GM20431 (cell line): Measurements from ENCODE around the gene RPL10A.

Source experiments
- in situ Hi-C: fragments of 300-500 bp; cut with MseI, MboI; formaldehyde crosslinking; loops from one replicate; pipeline ENCODE4 v1.15.0; 2020; ENCODE audit warnings: low sequenced_read_pairs; ENCODE audit not compliant: unreplicated experiment

RPL10A gene

DNA sequence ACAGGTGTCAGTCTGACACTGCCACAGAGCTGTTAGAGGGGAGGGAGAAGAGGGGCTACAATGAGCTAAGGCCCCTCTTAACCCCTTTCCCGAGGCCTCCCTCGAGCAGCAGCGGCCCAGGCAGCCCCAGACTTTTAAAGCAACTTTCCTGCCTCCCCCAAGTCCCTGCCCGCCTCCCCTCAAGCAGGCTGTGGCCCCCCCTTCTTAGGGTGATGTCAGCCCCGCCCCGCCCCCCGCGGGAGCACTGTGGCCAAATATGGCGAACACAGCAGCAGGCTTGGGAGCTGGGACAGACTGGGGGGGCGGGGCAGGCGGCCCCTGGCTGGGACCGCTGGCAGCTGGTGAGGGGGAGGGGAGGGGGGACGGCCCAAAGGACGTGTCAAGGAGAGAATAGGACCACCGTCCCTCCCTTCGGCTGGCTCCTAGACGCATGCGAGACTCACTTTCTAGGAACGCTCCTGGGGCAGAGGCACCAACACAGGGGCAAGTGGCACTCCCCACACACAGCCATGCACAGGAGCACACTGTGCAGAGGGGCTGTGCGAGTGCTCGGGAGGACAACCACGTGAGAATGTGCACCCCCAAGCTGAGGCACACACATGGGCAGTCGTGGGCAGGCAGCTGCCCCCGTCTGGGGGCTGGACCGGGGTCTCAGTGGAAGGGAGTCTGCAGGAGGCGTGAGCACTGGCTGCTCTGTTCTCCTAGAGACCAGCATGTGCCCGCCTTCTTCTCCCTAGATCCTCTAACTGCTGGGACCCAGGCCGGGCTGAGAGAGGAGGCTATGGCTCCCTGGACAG lies 22.0 kb downstream of the RPL10A start:
- in situ Hi-C loops, result no loop called here

- in situ Hi-C loops, result no loop called here
Observed at GRCh38 chr6:35490821-35491557, 22.8 kb downstream of the RPL10A start.

DNA sequence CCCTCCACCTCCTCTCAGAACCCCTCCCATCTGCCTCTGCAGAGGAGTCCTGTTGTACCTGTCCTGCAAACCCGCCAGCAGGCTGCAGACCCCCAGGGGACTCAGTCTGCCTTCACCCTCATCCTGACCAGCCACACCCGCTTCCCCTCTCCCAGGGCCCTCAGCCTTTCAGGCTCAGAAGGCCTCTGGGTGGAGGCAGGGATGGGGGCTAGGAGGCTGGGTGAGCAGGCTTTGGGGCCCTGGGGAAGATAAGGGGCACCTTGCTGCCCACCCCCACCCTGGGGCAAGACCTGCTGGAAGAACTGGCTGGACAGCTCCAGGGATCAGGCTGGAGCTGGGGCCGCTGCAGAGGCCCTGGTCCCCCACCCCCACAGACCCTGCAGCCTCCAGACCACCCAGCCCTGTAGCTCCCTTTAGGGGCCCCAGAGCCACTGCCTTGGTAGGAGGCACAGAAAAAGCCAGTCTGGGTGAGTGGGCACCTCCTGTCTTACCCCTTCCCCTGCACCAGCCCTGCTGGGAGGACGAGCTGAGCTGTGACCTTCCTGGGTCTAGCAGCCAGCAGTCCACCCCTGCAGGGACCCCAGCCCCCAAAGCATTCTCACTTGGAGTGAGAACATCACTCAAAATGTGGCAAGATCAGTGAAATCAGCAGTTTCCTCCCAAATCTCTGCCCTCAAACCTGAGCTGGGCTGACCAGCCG lies 23.5 kb downstream of the RPL10A start:
- in situ Hi-C loops, result no loop called here

GRCh38 chr6:35492258-35492973 lies 24.2 kb downstream of the RPL10A start:
- in situ Hi-C loops, result no loop called here

GRCh38 chr6:35492974-35493284 lies 24.7 kb downstream of the RPL10A start:
- in situ Hi-C loops, result no loop called here

DNA sequence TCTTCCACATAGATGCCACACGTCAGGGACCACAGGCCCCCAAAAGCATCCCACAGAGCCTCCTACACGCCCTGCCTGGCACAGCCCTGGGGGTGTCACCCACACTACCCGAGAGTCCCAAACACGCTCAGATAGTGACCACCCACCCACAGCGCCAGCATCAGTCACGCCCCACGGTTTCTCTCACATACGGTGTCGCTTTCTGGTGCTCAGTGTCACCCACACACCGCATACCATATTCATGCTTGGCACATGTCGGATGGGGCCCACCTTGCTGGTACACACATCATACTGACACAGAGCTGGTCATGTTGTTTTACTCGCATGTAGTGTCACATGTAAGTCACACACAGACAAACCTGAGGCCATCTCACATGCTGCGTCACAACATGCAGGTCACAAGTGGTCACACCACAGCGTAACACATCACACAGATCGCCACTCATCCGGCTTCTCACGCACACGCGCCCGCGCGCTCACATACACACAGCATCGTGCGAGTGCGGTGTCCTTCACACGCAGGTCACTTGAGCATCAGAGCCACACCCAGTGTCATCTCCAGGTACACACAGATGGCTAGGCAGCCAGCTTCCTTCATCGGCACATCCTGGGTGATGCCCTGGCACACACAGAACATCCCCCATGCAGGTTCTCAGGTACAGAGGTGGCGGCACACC lies 25.2 kb downstream of the RPL10A start:
- in situ Hi-C loops, result no loop called here

GRCh38 chr6:35494161-35494563 lies 26.0 kb downstream of the RPL10A start:
- in situ Hi-C loops, result no loop called here

DNA sequence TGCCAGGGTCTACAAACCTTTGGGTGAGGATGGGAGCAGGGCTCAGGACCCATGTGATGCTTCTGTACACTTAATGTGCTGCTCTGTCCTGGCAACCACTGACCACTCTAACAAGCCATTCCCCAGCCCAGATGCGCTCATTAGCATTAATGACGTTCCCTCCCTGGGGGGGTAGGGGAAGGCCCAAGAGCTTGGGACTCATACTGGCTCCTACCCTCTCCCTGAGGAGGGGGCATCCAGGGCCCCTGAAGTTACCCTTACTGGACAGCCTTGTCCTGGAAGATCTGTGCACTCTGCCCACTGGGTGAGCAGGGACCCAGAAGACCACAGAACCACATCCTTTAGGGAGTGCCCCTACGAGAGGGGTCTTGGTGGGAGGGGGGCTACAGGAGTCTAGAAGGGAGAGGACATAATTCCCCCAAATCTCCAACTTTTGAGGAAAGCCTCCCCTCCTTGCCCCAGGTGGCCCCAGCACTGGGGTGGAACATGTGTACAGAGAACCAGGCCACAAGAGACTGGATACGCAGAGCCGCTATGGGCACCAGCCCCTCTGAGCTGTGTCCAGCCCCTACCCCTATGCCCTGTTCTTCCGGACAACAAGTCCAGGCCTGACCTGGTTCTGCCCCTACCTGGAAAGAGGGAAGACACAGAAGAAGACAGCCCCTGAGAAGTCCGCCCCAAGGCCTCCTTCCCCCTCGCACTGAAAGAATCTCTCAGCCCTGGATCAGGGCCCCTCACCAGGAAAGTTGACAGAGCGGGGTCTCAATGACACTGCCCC lies 27.2 kb downstream of the RPL10A start:
- in situ Hi-C loops, result no loop called here

GRCh38 chr6:35496036-35496840 lies 28.0 kb downstream of the RPL10A start:
- in situ Hi-C loops, result no loop called here

- in situ Hi-C loops, result no loop called here
Observed at GRCh38 chr6:35496841-35497570, 28.8 kb downstream of the RPL10A start, which contains the start of gene TEAD3. TSS of gene TEAD3 (minus strand) at chr6:35497079.

DNA sequence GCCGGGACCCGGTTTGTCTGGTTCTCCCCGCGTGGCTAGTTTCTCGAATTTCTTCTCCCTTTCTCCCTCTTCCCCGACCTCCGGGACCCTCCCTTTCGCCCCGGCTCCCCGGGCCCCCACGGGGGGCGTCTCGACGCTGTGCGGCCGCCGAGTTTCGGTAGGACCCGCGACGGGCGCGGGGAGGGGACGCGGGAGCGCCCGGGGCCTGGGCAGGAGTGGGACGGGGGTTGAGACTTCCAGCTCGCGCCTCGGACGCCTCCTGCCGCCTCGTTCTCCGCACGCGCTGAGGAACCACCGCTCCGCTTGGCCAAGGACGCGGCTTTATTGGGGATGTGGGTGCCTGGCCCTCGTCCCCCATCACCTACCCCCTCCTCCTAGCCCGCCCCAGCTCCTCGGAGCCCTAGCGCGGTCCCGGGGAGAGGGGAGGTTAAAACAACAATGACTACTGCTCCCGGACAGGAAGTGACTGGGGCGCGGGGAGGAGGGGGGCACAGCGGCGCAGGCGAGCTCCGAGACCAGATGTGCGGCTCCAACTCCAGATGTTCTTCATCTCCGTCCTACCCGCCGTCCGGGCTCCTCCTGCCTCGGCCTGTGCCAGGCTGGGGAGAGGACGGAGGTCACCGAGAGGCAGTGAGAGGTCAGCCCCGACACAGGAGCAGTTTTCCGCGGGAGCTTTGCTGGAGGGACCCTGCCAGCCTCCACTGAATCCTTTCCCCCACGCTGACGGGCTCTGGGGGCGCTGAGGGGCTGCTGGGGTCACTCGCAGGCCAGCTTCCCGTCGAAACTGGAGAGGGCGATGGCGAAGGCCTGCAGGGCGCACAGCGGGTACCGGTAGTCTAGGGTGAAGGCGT lies 29.6 kb downstream of the RPL10A start:
- in situ Hi-C loops, result no loop called here

GRCh38 chr6:35498422-35499067 lies 30.3 kb downstream of the RPL10A start:
- in situ Hi-C loops, result no loop called here

- in situ Hi-C loops, result no loop called here
Observed at GRCh38 chr6:35499372-35499771, 31.2 kb downstream of the RPL10A start.

DNA sequence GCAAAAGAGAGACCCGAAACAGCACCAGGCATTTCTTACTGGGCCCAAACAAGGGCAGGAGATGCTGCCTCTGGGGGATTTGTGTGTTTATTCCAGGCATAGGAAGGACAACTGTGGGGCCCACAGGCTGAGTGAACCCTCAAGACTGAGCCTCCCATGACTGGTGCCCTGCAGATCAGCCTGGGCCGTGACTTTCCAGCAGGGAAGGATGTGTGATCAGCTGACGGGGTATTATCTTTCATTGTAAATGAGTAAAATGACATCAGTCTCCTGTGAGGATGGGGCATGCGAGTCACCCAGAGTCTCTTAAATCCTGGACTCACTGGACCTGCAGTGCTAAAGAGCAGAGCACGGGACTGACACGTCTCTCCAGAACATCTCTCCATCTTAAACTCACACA lies 32.6 kb downstream of the RPL10A start:
- in situ Hi-C loops, result no loop called here

GRCh38 chr6:35501784-35502183 lies 33.6 kb downstream of the RPL10A start:
- in situ Hi-C loops, result no loop called here

GRCh38 chr6:35503534-35503933 lies 35.3 kb downstream of the RPL10A start:
- in situ Hi-C loops, result no loop called here
